ENCODE measurements around the gene FIGNL2. TPM values are rescaled to one million over a fixed set of nuclear protein-coding genes. Genes with fewer than 3 reads are reported as not detected.

Gene FIGNL2
- total RNA-seq (2022; extraction: Qiagen RNA extraction) = 0.21 to 0.29 TPM (median 0.28 TPM) in 5 replicates

DNA sequence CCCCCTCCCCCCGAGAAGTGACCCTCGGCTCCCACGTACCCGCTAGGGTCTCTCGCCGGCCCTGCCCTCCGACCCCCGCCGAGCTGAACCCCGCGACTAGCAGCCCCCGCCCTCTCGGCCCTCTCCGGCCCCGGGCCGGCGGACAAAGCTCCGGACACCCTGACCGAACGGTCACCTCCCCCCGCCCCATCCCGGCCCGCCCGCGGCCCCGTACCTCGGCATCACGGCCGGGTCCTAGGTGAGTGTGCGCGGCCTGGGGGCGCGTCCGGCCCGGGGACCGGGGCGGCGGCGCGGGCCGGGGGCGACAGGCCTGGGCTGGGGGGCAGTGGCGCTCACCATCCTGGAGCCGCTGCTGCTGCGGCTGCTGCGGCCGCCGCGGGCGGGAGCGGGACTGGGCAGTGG, at the start of gene FIGNL2:
Gene FIGNL2, minus strand, starts transcription at position 393 of the 402 bp plus-strand sequence. CDS start 26,305 bp downstream, outside the sequence.

GRCh38 chr12:51887476-51888315, 39.2 kb upstream of the FIGNL2 start, which contains the start of gene ANKRD33:
ANKRD33 (plus strand) TSS chr12:51888103; CDS start chr12:51888187, 84 bp downstream.

Other genes with a start within 250 kb of the FIGNL2 start
- 0.05 to 0.11 TPM (median 0.07 TPM) in 4 of 5 replicates, not detected in the other for gene ANKRD33, start 39.4 kb upstream of the FIGNL2 start, total RNA-seq (2022; extraction: Qiagen RNA extraction)
- gene ACVRL1, start 58.8 kb upstream of the FIGNL2 start, total RNA-seq (2022; extraction: Qiagen RNA extraction) = 0.08 to 0.35 TPM (median 0.15 TPM) in 5 replicates
- gene ACVR1B, start 103.0 kb upstream of the FIGNL2 start, total RNA-seq (2022; extraction: Qiagen RNA extraction) = 14.9 to 19.7 TPM (median 17.0 TPM) in 5 replicates
- 0.60 to 1.1 TPM (median 0.95 TPM) in 5 replicates for gene TAMALIN, start 158.2 kb upstream of the FIGNL2 start, total RNA-seq (2022; extraction: Qiagen RNA extraction)
- 32.2 to 49.7 TPM (median 37.1 TPM) in 5 replicates for gene NR4A1, start 202.7 kb upstream of the FIGNL2 start, total RNA-seq (2022; extraction: Qiagen RNA extraction)
- 89.1 to 102 TPM (median 96.9 TPM) in 5 replicates for gene ATG101, start 221.3 kb upstream of the FIGNL2 start, total RNA-seq (2022; extraction: Qiagen RNA extraction)
- not detected in 5 replicates for gene SMIM41, start 231.0 kb upstream of the FIGNL2 start, total RNA-seq (2022; extraction: Qiagen RNA extraction)

Measured in A549 treated with AZD2906 at 1 μM for 4 hours (cell line).